NCI-H1694 (cell line): ENCODE results near the gene CCDC81.

Experiments
- DNase-seq: peaks from one replicate; lab custom pipeline; 2025; lab: John Stamatoyannopoulos, UW

The CCDC81 gene

GRCh38 chr11:86464509-86465221 lies 90.0 kb downstream of the CCDC81 start:
- no peak for DNase-seq

- DNase-seq, result no peak
Measured at GRCh38 chr11:86468169-86468568, 93.5 kb downstream of the CCDC81 start.

GRCh38 chr11:86469491-86470388 lies 95.1 kb downstream of the CCDC81 start:
- no peak for DNase-seq
